Measurements from ENCODE around the gene FGD3. TPM values are rescaled to one million over a fixed set of nuclear protein-coding genes. Genes with fewer than 3 reads are reported as not detected.

Gene FGD3
- polyA plus RNA-seq, 1 donor = 5.5 TPM

GRCh38 chr9:92960561-92961290 is 13.4 kb downstream of the FGD3 start:
- no peak for DNase-seq

- DNase-seq = no peak
Measured at GRCh38 chr9:92961627-92962302, 14.4 kb downstream of the FGD3 start.

- DNase-seq = no peak
Measured at GRCh38 chr9:92962303-92962649, 15.0 kb downstream of the FGD3 start.

GRCh38 chr9:92962846-92963245 is 15.5 kb downstream of the FGD3 start:
- no peak for DNase-seq

GRCh38 chr9:92963831-92964606 is 16.7 kb downstream of the FGD3 start:
- DNase-seq = no peak

GRCh38 chr9:92964607-92965060 is 17.3 kb downstream of the FGD3 start:
- no peak for DNase-seq

- no peak for DNase-seq
Measured at GRCh38 chr9:92965061-92965758, 17.9 kb downstream of the FGD3 start.

GRCh38 chr9:92965759-92966517 is 18.6 kb downstream of the FGD3 start:
- no peak for DNase-seq

GRCh38 chr9:92966518-92966800 is 19.1 kb downstream of the FGD3 start:
- no peak for DNase-seq

GRCh38 chr9:92968081-92968480 is 20.8 kb downstream of the FGD3 start:
- no peak for DNase-seq

- DNase-seq = no peak
Measured at GRCh38 chr9:92969516-92970466, 22.5 kb downstream of the FGD3 start.

GRCh38 chr9:92970467-92970923 is 23.2 kb downstream of the FGD3 start:
- DNase-seq = no peak

- no peak for DNase-seq
Measured at GRCh38 chr9:92971121-92971520, 23.8 kb downstream of the FGD3 start.

GRCh38 chr9:92971776-92972175 is 24.5 kb downstream of the FGD3 start:
- no peak for DNase-seq

GRCh38 chr9:92973700-92974099 is 26.4 kb downstream of the FGD3 start:
- no peak for DNase-seq

GRCh38 chr9:92974161-92974661 is 26.9 kb downstream of the FGD3 start:
- no peak for DNase-seq

GRCh38 chr9:92974761-92975755 is 27.7 kb downstream of the FGD3 start:
- no peak for DNase-seq

- no peak for DNase-seq
Measured at GRCh38 chr9:92976431-92976830, 29.1 kb downstream of the FGD3 start.

GRCh38 chr9:92977279-92977678 is 30.0 kb downstream of the FGD3 start:
- no peak for DNase-seq
